Epithelial cell of prostate (primary cell): ENCODE measurements around the gene TENM3.

Source experiments
- DNase-seq: peaks from one replicate; pipeline ENCODE4 v3.0.0-alpha.2; 2011; ENCODE audit warnings: low read depth, low spot score
- H3K27ac ChIP-seq: fragments of 450-650 bp; 2 replicates; pipeline ENCODE4 v1.5.1; 2017; ENCODE audit warnings: mild to moderate bottlenecking

Gene TENM3

DNA sequence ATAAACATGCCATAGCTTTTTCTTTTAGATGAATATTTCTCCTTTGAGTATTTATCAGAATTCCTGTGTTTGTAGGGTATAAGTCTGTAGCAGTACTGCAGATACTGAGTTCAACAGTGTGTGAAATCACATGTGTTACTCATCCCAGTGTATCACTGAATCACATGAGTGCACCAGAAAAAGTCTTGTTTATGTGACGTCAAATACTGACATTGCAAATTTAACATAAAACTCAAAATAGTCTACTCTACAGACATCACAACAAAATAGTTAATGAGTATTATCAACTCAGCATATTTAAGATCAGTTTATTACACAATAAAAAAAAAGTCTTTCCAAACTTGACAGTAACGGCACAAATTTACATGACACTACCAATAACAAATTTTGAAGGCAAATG is 452.6 kb downstream of the TENM3 start:
- no peak for DNase-seq
- no peak overlapping the region for H3K27ac ChIP-seq

DNA sequence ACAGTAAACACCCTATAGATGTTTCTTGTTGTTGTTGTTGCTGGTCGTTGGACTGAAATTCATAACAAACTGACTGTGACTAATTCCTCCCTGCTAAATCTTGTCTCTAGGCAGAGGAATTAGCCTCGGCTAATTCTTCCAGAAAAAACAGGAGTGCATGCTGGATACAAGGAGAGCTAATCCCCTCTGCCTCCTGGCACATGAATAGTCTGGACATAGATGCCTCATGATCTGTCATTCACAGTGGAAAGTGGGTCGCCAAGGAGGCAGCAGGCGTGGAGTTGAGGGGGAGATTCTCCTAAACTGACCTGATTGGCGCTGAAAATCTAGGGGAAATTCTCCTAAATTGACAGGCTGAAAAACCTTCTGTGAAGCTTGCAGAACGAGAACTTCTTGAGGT is 453.9 kb downstream of the TENM3 start:
- no peak overlapping the region for H3K27ac ChIP-seq
- DNase-seq: no peak

DNA sequence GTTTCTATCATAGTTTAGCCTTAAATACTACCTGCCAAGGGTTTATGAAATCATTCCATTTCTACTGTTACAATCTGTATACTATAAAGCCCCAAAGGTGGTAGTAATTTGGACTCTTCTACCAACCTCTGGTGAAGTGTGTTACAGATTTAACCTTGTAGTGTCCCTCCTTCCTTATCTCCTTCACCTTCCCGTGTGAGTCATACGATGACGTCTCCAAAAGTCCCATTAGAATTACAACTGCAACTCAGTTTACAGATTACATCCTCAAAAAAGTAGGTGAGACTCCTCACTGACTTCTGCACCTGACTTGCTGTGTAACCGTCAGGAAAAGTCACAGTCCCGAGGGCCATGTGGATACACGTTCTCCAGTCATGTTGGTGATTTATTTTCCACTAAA is 455.0 kb downstream of the TENM3 start:
- no peak overlapping the region for H3K27ac ChIP-seq
- no peak for DNase-seq

DNA sequence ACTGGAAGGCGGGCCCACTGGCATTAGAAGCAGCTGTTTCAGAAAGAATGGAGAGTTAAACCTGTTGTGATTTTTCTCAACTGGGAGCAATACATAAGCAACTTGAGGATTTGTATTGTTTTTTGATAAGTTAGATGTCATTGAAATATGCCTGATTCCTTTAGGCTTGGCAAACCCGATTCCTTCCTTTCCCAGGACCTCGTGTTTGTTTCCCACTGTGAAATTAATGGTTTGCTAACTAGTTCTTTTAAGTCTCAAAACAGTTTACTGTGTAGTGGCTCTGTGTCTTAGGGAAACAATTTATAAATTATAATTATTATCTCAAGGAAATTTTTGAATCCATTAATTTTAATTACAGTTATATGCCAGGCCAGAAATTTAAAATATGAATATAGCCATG is 456.0 kb downstream of the TENM3 start:
- no peak overlapping the region for H3K27ac ChIP-seq
- DNase-seq: no peak

DNA sequence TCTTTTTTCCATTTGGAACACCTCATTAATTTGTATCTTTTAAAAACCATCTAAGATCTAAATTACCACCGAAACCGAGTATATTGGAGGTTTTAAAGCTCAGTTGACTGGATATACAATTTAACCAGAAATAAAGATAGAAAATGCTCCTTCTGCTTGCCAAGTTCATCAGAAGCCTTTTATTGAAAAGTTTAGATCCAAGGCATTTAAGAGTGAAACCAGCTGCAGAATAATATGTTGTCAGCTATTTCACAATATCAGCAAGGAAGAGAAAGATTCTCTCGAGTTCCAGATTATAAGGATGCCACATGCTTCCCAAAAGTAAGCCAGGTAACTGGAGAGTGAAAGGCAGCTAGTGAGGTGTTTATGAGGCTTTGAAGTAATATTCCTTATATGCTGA is 456.6 kb downstream of the TENM3 start:
- DNase-seq: no peak
- no peak overlapping the region for H3K27ac ChIP-seq

DNA sequence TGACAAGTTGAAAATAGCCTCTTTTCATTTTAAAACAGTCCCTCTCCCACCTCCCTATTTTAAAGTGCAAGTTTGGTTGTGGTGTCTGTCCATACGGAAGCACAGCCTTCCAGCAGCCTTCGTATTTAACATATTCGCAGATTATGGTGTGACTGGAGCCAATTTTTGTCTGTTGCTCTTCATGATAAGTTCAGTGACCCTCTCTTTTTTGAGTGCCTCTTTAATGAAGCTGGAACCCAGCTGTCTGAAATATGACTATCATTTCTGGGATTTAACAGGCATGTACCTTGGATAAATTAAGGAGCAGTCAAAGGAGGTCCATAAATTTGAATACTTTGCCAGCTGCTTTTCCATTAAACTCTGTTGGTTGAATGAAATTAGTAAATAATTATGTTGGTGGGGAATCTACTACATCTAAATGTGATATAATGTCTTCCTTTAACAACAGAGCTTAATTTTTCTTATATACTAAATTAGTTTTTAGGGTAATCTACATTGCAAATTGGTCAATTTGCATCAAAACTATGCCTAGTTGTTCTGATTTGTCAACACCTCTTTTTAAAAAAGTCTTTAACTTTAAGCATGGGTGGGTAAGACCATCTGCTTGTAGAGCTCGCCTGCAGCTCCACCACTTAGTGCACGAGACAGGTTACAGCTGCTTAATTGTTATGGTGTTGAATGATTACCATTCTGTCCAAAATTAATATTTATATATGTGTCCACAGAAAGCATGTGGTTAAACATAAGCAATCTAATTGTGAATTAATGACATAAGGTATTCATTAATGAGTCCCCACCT is 457.4 kb downstream of the TENM3 start:
- DNase-seq: no peak
- H3K27ac ChIP-seq: no peak overlapping the region

DNA sequence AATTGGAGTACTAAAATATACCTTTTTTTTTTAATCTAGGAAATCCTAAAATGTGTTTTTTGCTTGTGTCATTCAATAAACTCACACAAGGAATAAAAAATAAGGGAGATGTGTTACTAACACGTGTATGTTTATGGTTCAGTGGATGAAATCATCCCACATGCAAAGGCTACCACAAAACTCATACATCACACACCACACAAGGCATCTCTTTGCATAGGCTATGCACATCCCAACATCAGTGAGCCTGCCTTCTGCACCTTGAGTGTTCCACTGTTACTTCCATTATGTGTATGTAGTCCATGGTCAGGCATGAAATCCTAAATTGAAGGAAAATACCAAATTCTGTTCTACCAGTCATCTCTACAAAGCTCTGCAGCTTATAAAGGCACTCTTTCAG is 460.9 kb downstream of the TENM3 start:
- DNase-seq: no peak
- H3K27ac ChIP-seq: no peak overlapping the region

DNA sequence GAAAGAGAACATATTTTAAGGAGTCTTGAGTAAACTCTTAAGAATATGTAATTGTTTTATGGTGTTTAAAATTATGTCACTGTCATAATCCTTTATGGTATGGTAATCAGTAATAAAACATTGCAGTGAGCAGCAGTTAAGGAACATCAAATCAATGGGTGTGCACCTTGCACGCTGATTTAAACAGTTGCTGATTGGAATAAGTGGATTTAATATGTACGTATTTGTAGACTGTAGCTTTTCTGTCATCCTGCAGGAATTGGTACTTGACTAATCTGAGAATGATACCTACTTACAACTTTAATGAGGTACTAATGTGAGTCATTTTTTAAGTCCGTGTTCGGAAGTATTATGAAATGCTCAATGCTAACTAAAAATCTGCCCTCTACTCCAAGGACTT is 461.7 kb downstream of the TENM3 start:
- no peak overlapping the region for H3K27ac ChIP-seq
- DNase-seq: no peak

DNA sequence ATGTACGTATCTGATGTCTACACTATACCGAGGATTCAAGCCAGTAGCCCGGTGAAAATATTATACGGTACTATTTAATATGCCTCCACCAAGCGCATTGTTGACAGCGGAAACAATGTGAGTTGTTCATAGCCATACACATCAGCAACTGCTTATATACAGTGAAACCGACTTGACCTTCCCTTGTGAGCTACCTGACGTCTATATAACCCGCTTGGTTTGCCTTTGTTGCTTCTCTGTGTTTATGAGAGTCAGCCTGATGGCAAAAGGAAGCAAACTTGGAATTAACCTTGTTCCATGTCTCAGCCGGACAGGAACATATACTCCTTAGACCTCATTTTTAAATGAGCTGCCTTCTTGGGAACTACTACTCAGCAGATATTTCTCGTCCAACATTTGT is 462.2 kb downstream of the TENM3 start:
- no peak overlapping the region for H3K27ac ChIP-seq
- no peak for DNase-seq

DNA sequence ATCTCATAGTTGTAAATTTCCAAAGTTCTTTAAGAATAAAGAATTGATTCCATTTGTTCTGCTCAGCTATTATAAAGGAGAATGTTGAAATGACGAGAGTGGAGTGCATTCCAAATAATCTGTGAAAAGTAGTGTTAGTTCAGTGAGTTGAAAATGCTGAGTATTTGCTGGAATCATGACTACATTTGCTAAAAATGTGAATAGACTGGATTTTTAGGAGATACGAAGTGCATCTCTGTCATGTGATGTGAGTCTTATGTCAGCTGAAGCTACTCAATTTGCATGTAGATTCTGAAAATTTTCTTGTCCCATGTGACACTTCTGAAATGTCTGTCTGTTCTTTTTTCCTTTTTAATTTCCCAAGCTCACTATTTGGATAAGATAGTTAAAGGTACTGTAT is 468.0 kb downstream of the TENM3 start:
- no peak for DNase-seq
- no peak overlapping the region for H3K27ac ChIP-seq

DNA sequence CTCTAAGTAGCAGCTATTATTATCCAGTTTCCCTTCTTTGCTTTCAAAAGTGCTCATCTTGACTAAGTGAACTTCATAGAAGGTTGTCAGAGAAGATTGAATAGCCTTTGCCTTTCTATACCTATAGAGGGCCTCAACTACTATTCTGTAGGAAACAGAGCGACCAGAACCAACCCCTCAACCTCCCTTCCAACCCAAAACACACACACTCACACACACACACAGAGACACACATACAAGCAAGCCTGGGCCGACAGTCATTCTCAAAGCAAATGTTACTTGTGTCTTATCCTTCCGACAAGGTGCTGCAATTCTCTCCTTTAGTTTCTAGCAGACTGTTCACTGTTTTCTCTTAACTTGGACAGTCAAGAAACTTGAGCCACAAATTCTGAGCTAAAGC is 472.3 kb downstream of the TENM3 start:
- DNase-seq: no peak
- H3K27ac ChIP-seq: no peak overlapping the region

DNA sequence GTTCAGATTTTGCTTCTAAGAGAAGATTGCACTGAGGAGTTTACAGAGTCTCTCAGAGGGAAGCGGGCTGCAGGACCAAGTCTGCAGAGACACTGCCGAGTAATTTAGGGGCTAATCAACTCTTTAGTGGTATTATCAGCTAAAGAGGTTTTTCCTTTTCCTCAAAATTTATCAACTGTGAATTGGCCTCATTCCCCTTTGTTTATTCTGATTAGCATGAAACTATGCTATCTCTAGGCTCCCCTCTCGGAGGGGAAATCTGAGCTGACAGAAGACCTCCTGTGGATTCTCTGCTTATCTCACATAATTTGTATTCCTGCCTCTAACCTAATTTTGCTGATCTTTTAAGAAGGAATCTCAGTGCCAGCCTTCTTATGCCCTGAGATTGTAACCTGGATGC is 473.0 kb downstream of the TENM3 start:
- H3K27ac ChIP-seq: no peak overlapping the region
- DNase-seq: no peak

DNA sequence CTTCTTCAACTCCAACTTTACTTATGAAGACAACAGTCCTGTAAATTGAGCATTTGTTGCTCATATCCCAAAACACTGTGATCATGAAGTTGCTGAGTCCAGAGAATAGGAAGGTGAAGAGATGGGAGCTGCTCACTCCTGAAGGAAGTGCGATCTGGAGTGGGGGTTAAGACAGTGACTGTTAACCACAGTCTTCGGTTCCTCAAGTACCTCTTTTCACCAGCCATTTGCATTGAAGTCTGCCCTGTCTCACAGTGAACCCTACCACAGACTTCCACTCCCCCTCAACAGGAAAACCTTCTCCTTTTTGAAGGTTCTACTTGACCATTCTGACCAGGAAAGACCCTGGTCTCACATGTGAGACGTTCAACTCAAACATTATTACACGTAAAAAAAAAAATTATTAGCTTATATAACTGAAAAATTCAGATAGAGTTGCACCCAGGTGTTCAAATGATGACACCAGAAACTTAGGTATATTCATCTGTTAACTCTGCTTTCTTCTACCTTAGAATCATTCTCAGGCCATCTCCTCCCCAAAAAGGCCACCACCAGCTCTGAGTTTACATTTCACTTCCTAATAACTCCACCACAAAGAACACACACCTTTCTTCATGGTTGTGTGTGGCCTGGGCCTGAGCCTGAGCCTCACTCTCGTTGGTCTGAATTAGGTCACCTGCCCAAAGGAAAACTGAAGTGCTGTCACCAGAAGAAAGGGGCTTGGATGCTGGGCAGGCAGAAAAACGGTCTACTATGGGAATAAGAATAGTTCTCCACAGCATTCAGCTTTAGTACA is 474.8 kb downstream of the TENM3 start:
- no peak for DNase-seq
- no peak overlapping the region for H3K27ac ChIP-seq

DNA sequence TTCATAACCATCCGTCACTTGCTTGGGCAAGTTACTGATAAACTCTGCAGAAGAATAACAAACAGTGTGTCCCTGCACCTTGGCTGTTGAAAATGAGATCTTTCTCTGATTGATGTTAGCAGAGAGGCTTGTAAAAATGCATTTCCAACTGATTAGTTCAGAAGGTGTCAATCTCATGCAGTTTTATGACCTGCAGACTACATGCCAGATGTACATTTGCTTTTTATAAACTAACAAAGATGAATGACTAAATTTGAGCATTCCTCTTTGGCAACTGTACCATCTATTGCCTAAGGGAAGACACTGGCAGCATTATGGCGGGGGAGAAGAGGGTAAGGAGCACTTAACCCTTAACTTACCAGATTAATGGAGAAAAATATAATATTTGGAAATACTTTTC is 481.2 kb downstream of the TENM3 start:
- H3K27ac ChIP-seq: no peak overlapping the region
- DNase-seq: no peak

DNA sequence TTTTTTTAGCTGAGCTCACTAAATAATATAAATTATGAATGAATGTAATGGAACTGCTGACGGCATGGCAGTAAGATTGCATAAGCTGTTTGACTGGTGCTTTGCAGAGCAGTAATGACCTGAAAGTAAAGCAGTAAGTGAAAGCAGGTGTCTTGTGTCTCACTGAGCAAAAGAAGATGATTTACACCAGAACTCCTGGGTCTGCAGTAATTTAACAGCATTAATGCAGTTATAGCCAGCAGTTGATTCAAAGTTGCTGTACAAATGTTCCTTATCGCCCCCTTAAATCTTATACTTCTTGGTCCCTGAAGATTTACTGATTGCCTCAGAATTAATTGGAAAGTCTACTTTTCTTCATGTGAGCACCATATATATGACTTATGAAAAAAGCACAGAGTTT is 486.3 kb downstream of the TENM3 start:
- H3K27ac ChIP-seq: no peak overlapping the region
- DNase-seq: no peak

DNA sequence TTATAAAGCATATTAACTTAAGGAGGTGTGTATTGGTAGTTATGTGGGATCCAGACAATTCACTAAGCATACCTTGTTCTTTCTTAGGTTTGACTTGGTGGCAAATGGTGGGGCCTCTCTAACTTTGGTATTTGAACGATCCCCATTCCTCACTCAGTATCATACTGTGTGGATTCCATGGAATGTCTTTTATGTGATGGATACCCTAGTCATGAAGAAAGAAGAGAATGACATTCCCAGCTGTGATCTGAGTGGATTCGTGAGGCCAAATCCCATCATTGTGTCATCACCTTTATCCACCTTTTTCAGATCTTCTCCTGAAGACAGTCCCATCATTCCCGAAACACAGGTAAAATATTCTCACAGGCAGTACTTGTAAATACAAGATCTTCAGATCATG is 487.6 kb downstream of the TENM3 start:
- no peak for DNase-seq
- no peak overlapping the region for H3K27ac ChIP-seq

DNA sequence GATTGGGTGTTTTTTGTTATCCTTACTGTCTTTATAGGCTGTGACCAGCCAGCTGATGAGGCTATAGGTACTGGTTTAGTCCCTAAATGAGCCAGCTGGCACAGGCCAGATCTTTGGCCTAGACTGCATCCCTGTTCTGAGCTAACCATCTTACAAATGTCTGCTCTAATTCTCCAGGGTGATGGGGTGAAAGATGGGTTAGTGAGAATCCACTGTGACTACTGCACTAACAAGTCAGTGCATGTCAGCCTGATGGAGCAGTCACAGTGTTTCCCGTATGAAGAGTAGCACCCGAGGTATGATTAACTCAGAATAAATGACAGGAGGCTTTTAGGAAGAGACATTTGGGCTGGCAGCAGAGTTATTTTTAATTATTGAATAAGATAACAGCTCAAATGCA is 493.0 kb downstream of the TENM3 start:
- H3K27ac ChIP-seq: peak overlapping the region; percentile 19
- DNase-seq: peak; percentile 73

DNA sequence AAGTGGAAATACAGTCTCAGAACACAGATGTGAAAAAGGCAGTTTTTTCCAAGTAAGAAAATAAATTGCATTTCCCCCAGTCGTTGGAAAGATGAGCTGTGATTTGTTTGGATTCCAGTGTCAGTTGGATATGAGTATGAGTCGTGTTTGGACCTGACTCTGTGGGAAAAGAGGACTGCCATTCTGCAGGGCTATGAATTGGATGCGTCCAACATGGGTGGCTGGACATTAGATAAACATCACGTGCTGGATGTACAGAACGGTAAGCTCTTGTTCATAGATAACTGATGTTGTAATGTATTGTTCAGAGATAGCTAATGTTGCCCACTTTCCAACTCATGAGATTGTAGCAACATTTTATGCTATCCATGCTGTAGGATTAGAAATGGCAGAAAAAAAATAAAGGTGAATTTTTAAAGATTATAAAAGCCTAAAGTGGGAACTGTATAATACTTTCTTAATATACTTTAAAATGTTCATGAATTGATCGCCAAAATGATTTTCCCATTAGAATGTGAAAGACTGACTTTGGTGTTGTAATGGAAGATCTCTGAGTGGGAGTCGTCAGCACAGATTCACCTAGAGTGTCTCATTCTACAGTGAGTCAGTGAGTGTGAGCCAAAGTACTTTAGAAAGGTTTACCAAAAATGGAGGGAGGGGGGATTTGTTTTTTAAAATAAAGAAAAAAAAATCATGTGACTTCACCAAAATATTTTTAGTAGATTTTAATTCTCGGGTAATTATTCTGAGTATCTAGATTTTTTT is 495.3 kb downstream of the TENM3 start:
- DNase-seq: no peak
- H3K27ac ChIP-seq: no peak overlapping the region

DNA sequence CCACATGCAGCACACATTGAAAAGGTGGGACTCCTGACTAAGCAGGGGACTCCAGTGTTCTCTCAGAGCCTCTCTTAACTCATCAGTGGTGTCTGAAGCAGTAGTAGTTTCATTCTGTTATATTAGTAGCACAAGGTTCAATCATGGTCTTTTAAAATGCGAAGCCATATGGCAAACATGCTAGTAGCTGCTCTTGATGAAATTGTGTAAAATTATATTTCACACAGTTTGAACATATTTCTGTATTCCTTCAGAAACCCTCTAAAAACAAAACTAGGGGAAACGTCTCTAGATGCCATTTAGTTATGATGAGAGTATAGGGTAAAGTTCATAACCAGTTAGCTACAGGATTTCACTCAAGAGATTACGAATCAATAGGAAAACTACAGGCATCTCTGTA is 497.1 kb downstream of the TENM3 start:
- no peak for DNase-seq

DNA sequence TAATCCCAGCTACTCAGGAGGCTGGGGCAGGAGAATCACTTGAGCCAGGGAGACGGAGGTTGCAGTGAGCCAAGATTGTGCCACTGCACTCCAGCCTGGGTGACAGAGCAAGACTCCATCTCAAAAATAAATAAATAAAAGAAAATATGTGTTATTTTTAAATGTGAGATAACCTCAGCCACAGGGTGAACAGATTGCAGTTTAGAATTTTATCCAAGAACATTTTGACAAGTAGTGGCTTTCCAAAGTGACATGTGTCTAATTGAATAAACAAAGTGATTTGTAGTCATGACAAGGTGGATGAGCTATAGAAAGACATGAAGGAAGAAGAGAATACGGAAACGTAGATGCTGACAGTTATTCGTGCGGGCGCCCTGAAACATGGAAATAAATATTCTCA is 497.9 kb downstream of the TENM3 start:
- H3K27ac ChIP-seq: no peak overlapping the region
- no peak for DNase-seq

More for the DNA sequence above, 497.1 kb downstream of the TENM3 start:
- H3K27ac ChIP-seq: no peak overlapping the region

DNA sequence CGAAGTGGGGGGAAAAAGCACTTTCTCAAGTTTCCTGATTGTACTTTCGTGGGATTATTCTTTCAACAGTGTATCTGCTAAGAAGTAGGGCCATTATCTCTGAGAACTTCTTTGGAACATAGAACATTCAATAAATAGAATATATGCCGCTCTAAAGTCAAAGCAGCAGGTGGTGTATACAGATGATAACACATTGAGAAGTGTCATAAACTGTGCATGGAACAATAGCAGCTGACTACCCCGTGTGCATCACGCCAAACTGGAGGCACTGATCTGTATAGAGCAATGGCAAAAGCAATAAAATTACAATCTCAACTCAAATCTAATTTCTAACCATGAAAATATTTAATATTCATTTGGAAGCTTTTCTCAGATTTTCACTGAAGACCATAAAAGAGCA is 498.7 kb downstream of the TENM3 start:
- no peak for DNase-seq
- H3K27ac ChIP-seq: no peak overlapping the region
